K562 (cell line): Measurements from ENCODE around the gene DLGAP5. TPM values are rescaled to one million over a fixed set of nuclear protein-coding genes. Genes with fewer than 3 reads are reported as not detected.

Experiments used
- BDP1 ChIP-seq: IDR thresholded peaks from 3 replicates; pipeline ENCODE4 v1.6.1; 2011; ENCODE audit not compliant: insufficient read length, insufficient read depth
- C11orf30 ChIP-seq: fragments of 450-650 bp; IDR thresholded peaks from 2 replicates; pipeline ENCODE4 v1.6.1; 2016; ENCODE audit warnings: low read depth, mild to moderate bottlenecking
- CBFA2T2 ChIP-seq: fragments of 450-650 bp; conservative IDR thresholded peaks from 2 replicates; pipeline ENCODE4 v1.6.1; 2017; ENCODE audit warnings: mild to moderate bottlenecking
- CREBBP ChIP-seq: IDR thresholded peaks from one replicate; pipeline ENCODE4 v1.6.1; 2012; ENCODE audit warnings: low read depth, mild to moderate bottlenecking, control low read depth, inconsistent platforms, low read length
- MAFK ChIP-seq: IDR thresholded peaks from 2 replicates; pipeline ENCODE4 v1.6.1; 2011; ENCODE audit warnings: low read length, improper control_type of control experiment
- MAZ ChIP-seq, 2 experiments: fragments of 450-650 bp in 1 of 2; sonication (generic) in 1 of 2; formaldehyde crosslinking; IDR thresholded peaks in 1 of 2; conservative IDR thresholded peaks in 1 of 2; 2 replicates each; pipeline versions ENCODE4 v1.4.0 to v1.5.0; 2020; ENCODE audit warnings: mild to moderate bottlenecking in 1 of 2, missing genetic modification reagents in 1 of 2
- MEIS2 ChIP-seq: fragments of 450-650 bp; IDR thresholded peaks from 2 replicates; pipeline ENCODE4 v1.6.1; 2014; ENCODE audit warnings: mild to moderate bottlenecking; ENCODE audit not compliant: partially characterized antibody
- MXI1 ChIP-seq: IDR thresholded peaks from 2 replicates; pipeline ENCODE4 v1.6.1; 2011; ENCODE audit warnings: low read depth, mild to moderate bottlenecking, improper control_type of control experiment, low read length
- POLR2G ChIP-seq: fragments of 200-400 bp; formaldehyde crosslinking; IDR thresholded peaks from 2 replicates; pipeline ENCODE4 v1.6.1; 2017; ENCODE audit warnings: low read depth, mild to moderate bottlenecking, antibody characterized with exemption, low read length, moderate library complexity
- RCOR1 ChIP-seq, 2 experiments: IDR thresholded peaks; 2 replicates each; pipeline ENCODE4 v1.6.1; 2012; ENCODE audit warnings: low read depth in 2 of 2, low read length in 2 of 2, borderline replicate concordance in 1 of 2, improper control_type of control experiment in 1 of 2
- SMARCC2 ChIP-seq: fragments of 450-650 bp; IDR thresholded peaks from 2 replicates; pipeline ENCODE4 v1.6.1; 2017; ENCODE audit warnings: antibody characterized with exemption, moderate library complexity, mild to moderate bottlenecking, low read depth
- SMARCE1 ChIP-seq: fragments of 450-650 bp; IDR thresholded peaks from 2 replicates; pipeline ENCODE4 v1.7.1; 2016; ENCODE audit warnings: mild to moderate bottlenecking
- SP1 ChIP-seq: sonication (generic); formaldehyde crosslinking; IDR thresholded peaks from 2 replicates; pipeline ENCODE4 v1.8.1; 2022; ENCODE audit warnings: mild to moderate bottlenecking, missing genetic modification reagents
- SP2 ChIP-seq: IDR thresholded peaks from 2 replicates; pipeline ENCODE4 v1.6.1; 2011; ENCODE audit warnings: mild to moderate bottlenecking, low read depth, low read length, moderate library complexity; ENCODE audit not compliant: poor library complexity, severe bottlenecking; ENCODE audit errors: extremely low read depth
- TAF7 ChIP-seq: fragments of 450-650 bp; IDR thresholded peaks from 2 replicates; pipeline ENCODE4 v1.6.1; 2016; ENCODE audit warnings: missing genetic modification characterization, missing compliant biosample characterization
- ZHX1 ChIP-seq: fragments of 150-350 bp; conservative IDR thresholded peaks from 2 replicates; pipeline ENCODE4 v1.6.1; 2014; ENCODE audit warnings: low read length
- ZNF324 ChIP-seq: fragments of 250-450 bp; sonication (Bioruptor Pico); IDR thresholded peaks from 2 replicates; pipeline ENCODE4 v1.4.0; 2020; ENCODE audit warnings: mild to moderate bottlenecking
- polyA plus RNA-seq, 8 experiments: library from polyadenylated mRNA; depleted of rRNA in 4 of 8; stranded (reverse) in 5 of 8; unstranded in 3 of 8; fragments of >200 nt; fragmentation: Nextera tagmentation in 2 of 8; fragmentation: Illumina TruSeq in 1 of 8; extraction: Ambion mirVana in 2 of 8; extraction: Trizol in 1 of 8; gene quantifications; 2 replicates each; pipeline versions ENCODE4 v1.2.1 to v1.2.3, GENCODE V29; 2011 to 2014; ENCODE audit warnings: inconsistent platforms in 1 of 8, missing spikeins in 1 of 8
- total RNA-seq, 7 experiments: library from RNA; depleted of rRNA in 6 of 7; stranded (reverse); fragments of >200 nt in 6 of 7; fragmentation: Illumina TruSeq in 2 of 7; extraction: Trizol in 2 of 7; gene quantifications; 2 replicates each; pipeline versions ENCODE4 v1.2.1 to v1.2.3, GENCODE V29; 2011 to 2021; ENCODE audit warnings: low replicate concordance in 1 of 7
- TF ChIP-seq, protein P1 (sequence below), 2 experiments: fragments of 450-650 bp in 1 of 2; IDR thresholded peaks; 2 replicates each; pipeline ENCODE4 v1.6.1; 2011 to 2017; ENCODE audit warnings: low read depth in 2 of 2, antibody characterized with exemption in 1 of 2, borderline replicate concordance in 1 of 2, low read length in 1 of 2, mild to moderate bottlenecking in 1 of 2, mixed read lengths in 1 of 2; ENCODE audit not compliant: control insufficient read depth in 1 of 2
- TF ChIP-seq, protein P2 (sequence below): fragments of 250-450 bp; sonication (Bioruptor Pico); IDR thresholded peaks from 2 replicates; pipeline ENCODE4 v1.5.1; 2021; ENCODE audit warnings: mild to moderate bottlenecking

Gene DLGAP5
- total and polyA plus RNA-seq, 9 of the 15 experiments (the other 6 are each of a cell fraction or from before 2014, with no cell fraction given) = 39.1 to 80.0 (median 59.9) TPM

- TF ChIP-seq, protein P1, sequence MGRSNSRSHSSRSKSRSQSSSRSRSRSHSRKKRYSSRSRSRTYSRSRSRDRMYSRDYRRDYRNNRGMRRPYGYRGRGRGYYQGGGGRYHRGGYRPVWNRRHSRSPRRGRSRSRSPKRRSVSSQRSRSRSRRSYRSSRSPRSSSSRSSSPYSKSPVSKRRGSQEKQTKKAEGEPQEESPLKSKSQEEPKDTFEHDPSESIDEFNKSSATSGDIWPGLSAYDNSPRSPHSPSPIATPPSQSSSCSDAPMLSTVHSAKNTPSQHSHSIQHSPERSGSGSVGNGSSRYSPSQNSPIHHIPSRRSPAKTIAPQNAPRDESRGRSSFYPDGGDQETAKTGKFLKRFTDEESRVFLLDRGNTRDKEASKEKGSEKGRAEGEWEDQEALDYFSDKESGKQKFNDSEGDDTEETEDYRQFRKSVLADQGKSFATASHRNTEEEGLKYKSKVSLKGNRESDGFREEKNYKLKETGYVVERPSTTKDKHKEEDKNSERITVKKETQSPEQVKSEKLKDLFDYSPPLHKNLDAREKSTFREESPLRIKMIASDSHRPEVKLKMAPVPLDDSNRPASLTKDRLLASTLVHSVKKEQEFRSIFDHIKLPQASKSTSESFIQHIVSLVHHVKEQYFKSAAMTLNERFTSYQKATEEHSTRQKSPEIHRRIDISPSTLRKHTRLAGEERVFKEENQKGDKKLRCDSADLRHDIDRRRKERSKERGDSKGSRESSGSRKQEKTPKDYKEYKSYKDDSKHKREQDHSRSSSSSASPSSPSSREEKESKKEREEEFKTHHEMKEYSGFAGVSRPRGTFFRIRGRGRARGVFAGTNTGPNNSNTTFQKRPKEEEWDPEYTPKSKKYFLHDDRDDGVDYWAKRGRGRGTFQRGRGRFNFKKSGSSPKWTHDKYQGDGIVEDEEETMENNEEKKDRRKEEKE (IDR thresholded peaks at IDR 0.05; ENCODE audit: borderline replicate concordance in 1 of 2, control insufficient read depth in 1 of 2, low read depth in 2 of 2, low read length in 1 of 2) = no peak
- no peak for TF ChIP-seq ZHX1
- TF ChIP-seq RCOR1 (IDR thresholded peaks at IDR 0.05; ENCODE audit: borderline replicate concordance in 1 of 2, low read depth in 2 of 2, low read length in 2 of 2) = 0 out of 4 replicates have a peak, but pooled peaks of 1 of the 2 experiments have one; percentile 10
- peak; percentile 45 for TF ChIP-seq SP2
- TF ChIP-seq, protein P2, sequence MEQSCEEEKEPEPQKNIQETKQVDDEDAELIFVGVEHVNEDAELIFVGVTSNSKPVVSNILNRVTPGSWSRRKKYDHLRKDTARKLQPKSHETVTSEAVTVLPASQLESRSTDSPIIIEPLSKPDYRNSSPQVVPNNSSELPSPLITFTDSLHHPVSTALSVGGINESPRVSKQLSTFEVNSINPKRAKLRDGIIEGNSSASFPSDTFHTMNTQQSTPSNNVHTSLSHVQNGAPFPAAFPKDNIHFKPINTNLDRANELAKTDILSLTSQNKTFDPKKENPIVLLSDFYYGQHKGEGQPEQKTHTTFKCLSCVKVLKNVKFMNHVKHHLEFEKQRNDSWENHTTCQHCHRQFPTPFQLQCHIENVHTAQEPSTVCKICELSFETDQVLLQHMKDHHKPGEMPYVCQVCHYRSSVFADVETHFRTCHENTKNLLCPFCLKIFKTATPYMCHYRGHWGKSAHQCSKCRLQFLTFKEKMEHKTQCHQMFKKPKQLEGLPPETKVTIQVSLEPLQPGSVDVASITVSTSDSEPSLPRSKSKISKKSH = no peak
- TF ChIP-seq ZNF324 (CRISPR knock-in tag) = no peak
- TF ChIP-seq MAZ (CRISPR knock-in tag; conservative IDR thresholded peaks at IDR 0.05 in 1 of 2, IDR thresholded peaks at IDR 0.05 in 1 of 2) = 0 out of 4 replicates have a peak, but pooled peaks of 1 of the 2 experiments have one; percentile 24
- TF ChIP-seq SMARCC2 = no peak
- TF ChIP-seq MXI1 = no peak
- no peak for TF ChIP-seq CBFA2T2
- peak; percentile 54 for TF ChIP-seq MEIS2
- no peak for TF ChIP-seq TAF7 (tag)
- peak; percentile 80 for TF ChIP-seq SP1
- no peak for TF ChIP-seq CREBBP
- TF ChIP-seq C11orf30 = peak; percentile 59
- peak; percentile 80 for TF ChIP-seq POLR2G
- TF ChIP-seq BDP1 = no peak
- no peak for TF ChIP-seq MAFK
- no peak for TF ChIP-seq SMARCE1
These were observed at the start of gene DLGAP5 (continued) for GRCh38 chr14:55191203-55192053.
